Neural cell (in vitro differentiated cells): Measurements from ENCODE around the gene ANGPTL7. TPM values are rescaled to one million over a fixed set of nuclear protein-coding genes. Genes with fewer than 3 reads are reported as not detected.
"Not testable (repeated sequence)": the region's sequence is repeated elsewhere in the genome, so short reads cannot be mapped to it uniquely, and the experiment has no call there.

Source experiments
- H2AFZ ChIP-seq: fragments of 200-600, 300-800 bp; sonication (generic), shearing (Covaris generic); 2 replicates; pipeline ENCODE4 v1.6.0; 2014; ENCODE audit warnings: low read depth, mild to moderate bottlenecking, antibody characterized with exemption, low read length, moderate library complexity
- H3F3A ChIP-seq: fragments of 200-600 bp; shearing (Covaris generic); 2 replicates; pipeline ENCODE4 v1.6.1; 2016; ENCODE audit warnings: mild to moderate bottlenecking, moderate library complexity, mixed read lengths, antibody characterized with exemption, low read length; ENCODE audit not compliant: insufficient read depth, poor library complexity, severe bottlenecking
- H3K27ac ChIP-seq: fragments of 200-600, 300-800 bp; sonication (generic), shearing (Covaris generic); 2 replicates; pipeline ENCODE4 v1.5.1; 2014; ENCODE audit warnings: mild to moderate bottlenecking, low read length, moderate library complexity
- H3K27me3 ChIP-seq: fragments of 300-800, 200-600 bp; sonication (generic), shearing (Covaris generic); 2 replicates; pipeline ENCODE4 v1.6.0; 2014; ENCODE audit warnings: mild to moderate bottlenecking, low read depth, low read length, moderate library complexity; ENCODE audit not compliant: insufficient read depth
- H3K36me3 ChIP-seq: fragments of 300-800, 200-600 bp; sonication (generic), shearing (Covaris generic); 2 replicates; pipeline ENCODE4 v1.5.1; 2014; ENCODE audit warnings: mild to moderate bottlenecking, antibody characterized with exemption, low read length, moderate library complexity; ENCODE audit not compliant: insufficient read depth
- H3K4me2 ChIP-seq: fragments of 300-800, 200-600 bp; sonication (generic), shearing (Covaris generic); 2 replicates; pipeline ENCODE4 v1.6.0; 2014; ENCODE audit warnings: mild to moderate bottlenecking, low read length
- H3K4me3 ChIP-seq: fragments of 300-800, 200-600 bp; sonication (generic), shearing (Covaris generic); 2 replicates; pipeline ENCODE4 v1.5.1; 2014; ENCODE audit warnings: mild to moderate bottlenecking, low read length, moderate library complexity
- H3K79me2 ChIP-seq: fragments of 200-600 bp; shearing (Covaris generic); replicated peaks from 2 replicates; pipeline ENCODE4 v1.6.0; 2014; ENCODE audit warnings: mild to moderate bottlenecking, low read length, moderate library complexity; ENCODE audit not compliant: insufficient read depth
- H3K9ac ChIP-seq: fragments of 300-800, 200-600 bp; sonication (generic), shearing (Covaris generic); 2 replicates; pipeline ENCODE4 v1.6.1; 2016; ENCODE audit warnings: mild to moderate bottlenecking, low read length, mixed read lengths
- H3K9me2 ChIP-seq: fragments of 200-600 bp; shearing (Covaris generic); 2 replicates; pipeline ENCODE4 v1.6.1; 2016; ENCODE audit warnings: mild to moderate bottlenecking, low read length, mixed read lengths; ENCODE audit not compliant: insufficient read depth
- H3K9me3 ChIP-seq: fragments of 200-600, 300-800 bp; sonication (generic), shearing (Covaris generic); 2 replicates; pipeline ENCODE4 v1.6.1; 2016; ENCODE audit warnings: mild to moderate bottlenecking, mixed run types, low read length, moderate library complexity, mixed read lengths
- H4K20me1 ChIP-seq: fragments of 200-600 bp; shearing (Covaris generic); 2 replicates; pipeline ENCODE4 v1.6.1; 2016; ENCODE audit warnings: mild to moderate bottlenecking, mixed run types; ENCODE audit not compliant: insufficient read depth
- EP300 ChIP-seq: fragments of 450-650 bp; conservative IDR thresholded peaks from 2 replicates; pipeline ENCODE4 v1.6.1; 2014; ENCODE audit warnings: antibody characterized with exemption, mild to moderate bottlenecking, moderate library complexity; ENCODE audit not compliant: poor library complexity, severe bottlenecking
- EZH2 ChIP-seq: fragments of 200-600, 300-800 bp; shearing (Covaris generic), sonication (generic); IDR thresholded peaks from 2 replicates; pipeline ENCODE4 v1.6.1; 2014; ENCODE audit warnings: antibody characterized with exemption, low read length, borderline replicate concordance, mild to moderate bottlenecking; ENCODE audit not compliant: insufficient read depth, poor library complexity, severe bottlenecking
- MXI1 ChIP-seq: fragments of 450-650 bp; conservative IDR thresholded peaks from 2 replicates; pipeline ENCODE4 v1.6.1; 2014; ENCODE audit warnings: antibody characterized with exemption, mild to moderate bottlenecking; ENCODE audit not compliant: poor library complexity, severe bottlenecking
- POLR2AphosphoS5 ChIP-seq: IDR thresholded peaks from 2 replicates; pipeline ENCODE4 v1.6.1; 2012
- RAD21 ChIP-seq: fragments of 450-650 bp; conservative IDR thresholded peaks from 2 replicates; pipeline ENCODE4 v1.6.1; 2014; ENCODE audit warnings: antibody characterized with exemption, mild to moderate bottlenecking, moderate library complexity
- REST ChIP-seq: IDR thresholded peaks from 2 replicates; pipeline ENCODE4 v1.6.1; 2012; ENCODE audit warnings: borderline replicate concordance
- SMC3 ChIP-seq: fragments of 450-650 bp; conservative IDR thresholded peaks from 2 replicates; pipeline ENCODE4 v1.6.1; 2014; ENCODE audit warnings: antibody characterized with exemption, mild to moderate bottlenecking, moderate library complexity; ENCODE audit not compliant: poor library complexity
- TAF1 ChIP-seq: IDR thresholded peaks from 2 replicates; pipeline ENCODE4 v1.6.1; 2012; ENCODE audit warnings: low read depth
- polyA plus RNA-seq: library from polyadenylated mRNA; depleted of rRNA; stranded (reverse); fragments of >200 nt; gene quantifications from 2 replicates; pipeline ENCODE4 v1.2.3, GENCODE V29; 2014
- TF ChIP-seq, protein P1 (sequence below): fragments of 450-650 bp; IDR thresholded peaks from 2 replicates; pipeline ENCODE4 v1.5.1; 2014; ENCODE audit warnings: antibody characterized with exemption, mild to moderate bottlenecking, moderate library complexity; ENCODE audit not compliant: poor library complexity, severe bottlenecking

The ANGPTL7 gene
- polyA plus RNA-seq, 1 donor from 2014 or later, result not detected

- not testable (repeated sequence) for H3K9ac ChIP-seq, H3K4me2 ChIP-seq, H3K27me3 ChIP-seq, H3K9me3 ChIP-seq, H3K27ac ChIP-seq, H3K9me2 ChIP-seq, H4K20me1 ChIP-seq, H3K79me2 ChIP-seq, H3K4me3 ChIP-seq, H3F3A ChIP-seq, H2AFZ ChIP-seq, H3K36me3 ChIP-seq
Observed at GRCh38 chr1:11166744-11167143, 22.4 kb upstream of the ANGPTL7 start.

GRCh38 chr1:11168731-11169130 lies 20.4 kb upstream of the ANGPTL7 start:
- Histone ChIP-seq H4K20me1 (no peaks in the 10 kb centered on the region), H3K9ac (no peak overlapping the region), H3F3A (no peaks in the 10 kb centered on the region), H3K27me3 (no peaks in the 10 kb centered on the region), H3K27ac (no peak overlapping the region), H3K9me3 (no peaks in the 10 kb centered on the region), H3K36me3 (no peaks in the 10 kb centered on the region), H3K4me2 (no peak overlapping the region), H2AFZ (no peak overlapping the region), H3K4me3 (no peak overlapping the region), H3K9me2 (no peaks in the 10 kb centered on the region), H3K79me2 (no peaks in the 10 kb centered on the region)
- TF ChIP-seq TAF1, result no peak
- TF ChIP-seq EP300, result no peak
- TF ChIP-seq MXI1, result no peak
- no peak for TF ChIP-seq REST
- TF ChIP-seq, protein P1, sequence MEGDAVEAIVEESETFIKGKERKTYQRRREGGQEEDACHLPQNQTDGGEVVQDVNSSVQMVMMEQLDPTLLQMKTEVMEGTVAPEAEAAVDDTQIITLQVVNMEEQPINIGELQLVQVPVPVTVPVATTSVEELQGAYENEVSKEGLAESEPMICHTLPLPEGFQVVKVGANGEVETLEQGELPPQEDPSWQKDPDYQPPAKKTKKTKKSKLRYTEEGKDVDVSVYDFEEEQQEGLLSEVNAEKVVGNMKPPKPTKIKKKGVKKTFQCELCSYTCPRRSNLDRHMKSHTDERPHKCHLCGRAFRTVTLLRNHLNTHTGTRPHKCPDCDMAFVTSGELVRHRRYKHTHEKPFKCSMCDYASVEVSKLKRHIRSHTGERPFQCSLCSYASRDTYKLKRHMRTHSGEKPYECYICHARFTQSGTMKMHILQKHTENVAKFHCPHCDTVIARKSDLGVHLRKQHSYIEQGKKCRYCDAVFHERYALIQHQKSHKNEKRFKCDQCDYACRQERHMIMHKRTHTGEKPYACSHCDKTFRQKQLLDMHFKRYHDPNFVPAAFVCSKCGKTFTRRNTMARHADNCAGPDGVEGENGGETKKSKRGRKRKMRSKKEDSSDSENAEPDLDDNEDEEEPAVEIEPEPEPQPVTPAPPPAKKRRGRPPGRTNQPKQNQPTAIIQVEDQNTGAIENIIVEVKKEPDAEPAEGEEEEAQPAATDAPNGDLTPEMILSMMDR, result no peak
- no peak for TF ChIP-seq EZH2
- TF ChIP-seq RAD21, result no peak
- no peak for TF ChIP-seq SMC3
- no peak for TF ChIP-seq POLR2AphosphoS5

DNA sequence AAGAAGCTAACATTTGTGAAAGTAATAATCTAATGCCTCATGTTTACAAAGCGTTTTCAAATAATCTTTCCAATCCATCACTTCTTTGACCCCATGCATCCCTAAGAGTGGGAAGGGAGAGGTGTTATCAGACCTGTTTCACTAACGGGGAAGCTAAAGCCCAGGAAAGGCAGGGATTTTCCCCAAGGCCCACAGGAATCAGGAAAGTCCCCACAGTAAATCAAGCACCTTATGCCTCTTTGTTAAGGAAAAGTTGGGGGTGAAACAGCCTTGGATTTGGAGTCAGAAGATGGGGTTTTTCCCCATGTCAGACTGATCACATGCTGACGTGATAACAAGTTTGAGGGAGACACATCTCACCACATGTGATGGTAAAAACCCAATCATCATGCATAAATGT lies 20.0 kb upstream of the ANGPTL7 start:
- Histone ChIP-seq H3K9me3 (no peaks in the 10 kb centered on the region), H3K9me2 (no peaks in the 10 kb centered on the region), H3F3A (no peaks in the 10 kb centered on the region), H3K4me2 (no peak overlapping the region), H4K20me1 (no peaks in the 10 kb centered on the region), H2AFZ (no peak overlapping the region), H3K4me3 (no peak overlapping the region), H3K36me3 (no peaks in the 10 kb centered on the region), H3K27ac (no peak overlapping the region), H3K27me3 (no peaks in the 10 kb centered on the region), H3K79me2 (no peaks in the 10 kb centered on the region), H3K9ac (no peak overlapping the region)
- TF ChIP-seq POLR2AphosphoS5 (no peak), EZH2 (no peak), SMC3 (no peak), TAF1 (no peak), EP300 (no peak), RAD21 (no peak), REST (no peak), MXI1 (no peak)
- TF ChIP-seq, protein P1, result no peak
